ENCODE measurements around the gene GRIN2C. TPM values are rescaled to one million over a fixed set of nuclear protein-coding genes. Genes with fewer than 3 reads are reported as not detected.

Gene GRIN2C
- total and polyA plus RNA-seq, 9 of the 15 experiments (the other 6 are each of a cell fraction or from before 2014, with no cell fraction given) = under 0.01 to 0.33 (median 0.10) TPM; not detected in 2

GRCh38 chr17:74832421-74832820, 27.3 kb downstream of the GRIN2C start:
- H3K27me3 ChIP-seq (ENCODE audit: control insufficient read depth in 2 of 2, insufficient read depth in 2 of 2, low read length in 2 of 2) = no peaks in the 10 kb centered on the region
- no peak overlapping the region for H3K4me3 ChIP-seq
- H3K4me2 ChIP-seq (ENCODE audit: insufficient read depth, low read length) = no peak overlapping the region
- peak overlapping the region in 1 of 2 experiments; percentile 45; a peak in 1 of 4 replicates for H3K9ac ChIP-seq (ENCODE audit: insufficient read depth in 1 of 2, low read depth in 2 of 2, low read length in 2 of 2)
- no TSS peak for BruUV-seq (replicated peaks)
- no peaks in the 10 kb centered on the region for H3K9me3 ChIP-seq (replicated peaks; ENCODE audit: control insufficient read depth, insufficient read depth, low read depth, low read length)
- no peaks in the 10 kb centered on the region for H3K79me2 ChIP-seq (ENCODE audit: control insufficient read depth, insufficient read depth, low read length)
- peaks cover 3 to 37% of the 10 kb centered on the region in 2 experiments; a peak in 3 of 5 replicates for H3K4me1 ChIP-seq (replicated peaks in 1 of 2; ENCODE audit: control insufficient read depth in 2 of 2, insufficient read depth in 2 of 2, low read length in 2 of 2)
- H3K27ac ChIP-seq (ENCODE audit: extremely low read depth, low read depth, low read length) = no peak overlapping the region
- FAIRE-seq (no peak), ATAC-seq (no peak), DNase-seq (ENCODE audit: extremely low read depth in 1 of 4, low spot score in 3 of 4) (no peak)
- CTCF ChIA-PET (ENCODE audit: low intra/inter-chr PET ratio) = no interaction called here
- H4K20me1 ChIP-seq (replicated peaks; ENCODE audit: control insufficient read depth, insufficient read depth, low read length) = peaks cover 7% of the 10 kb centered on the region; the same call in 1 of the 2 replicates
- H3K9me1 ChIP-seq (ENCODE audit: control insufficient read depth, insufficient read depth, low read length) = no peaks in the 10 kb centered on the region
- no peak for TF ChIP-seq SIRT6 (IDR thresholded peaks at IDR 0.05; ENCODE audit: low read depth, low read length)
- TF ChIP-seq TEAD1 (CRISPR knock-in tag; IDR thresholded peaks at IDR 0.05) = no peak
- no peak for TF ChIP-seq NFE2L1 (tag; IDR thresholded peaks at IDR 0.05; ENCODE audit: borderline replicate concordance, low read depth)
- TF ChIP-seq TCF15 (CRISPR knock-in tag; IDR thresholded peaks at IDR 0.05) = no peak
- TF ChIP-seq ZFX (CRISPR knock-in tag; IDR thresholded peaks at IDR 0.05) = no peak
- no peak for TF ChIP-seq FOXO4 (CRISPR knock-in tag; IDR thresholded peaks at IDR 0.05)
- no peak for TF ChIP-seq KDM2B (CRISPR knock-in tag; IDR thresholded peaks at IDR 0.05)
- no peak for TF ChIP-seq NRF1 (conservative IDR thresholded peaks at IDR 0.05 in 1 of 2, IDR thresholded peaks at IDR 0.05 in 1 of 2)
- TF ChIP-seq NFIX (CRISPR knock-in tag; IDR thresholded peaks at IDR 0.05; ENCODE audit: low read depth) = no peak
- TF ChIP-seq ZBTB8A (IDR thresholded peaks at IDR 0.05; ENCODE audit: partially characterized antibody) = no peak
- TF ChIP-seq MYBL2 (IDR thresholded peaks at IDR 0.05; ENCODE audit: low read depth) = no peak
- no peak for TF ChIP-seq MYBL2 (CRISPR knock-in tag; IDR thresholded peaks at IDR 0.05; ENCODE audit: borderline replicate concordance)
- TF ChIP-seq HDAC8 (tag; IDR thresholded peaks at IDR 0.05) = no peak
- TF ChIP-seq SRSF7 (optimal IDR thresholded peaks at IDR 0.05; ENCODE audit: low read depth, low read length) = no peak
- no peak for TF ChIP-seq HNRNPK (IDR thresholded peaks at IDR 0.05; ENCODE audit: low read depth, low read length, poor library complexity, severe bottlenecking)
- no peak for TF ChIP-seq HINFP (tag; conservative IDR thresholded peaks at IDR 0.05; ENCODE audit: low read depth)
- WGBS (ENCODE audit: insufficient coverage, low coverage, missing lambda C conversion rate) = 55% methylated on average over 9 of the region's 9 CpGs
- in situ Hi-C loops (cut with MboI) (no loop called here), intact Hi-C loops (cut with micrococcal nuclease) (no loop called here)
- H2AFZ ChIP-seq (ENCODE audit: low read depth, low read length) = no peak overlapping the region
- no peaks in the 10 kb centered on the region for H3K36me3 ChIP-seq (ENCODE audit: control insufficient read depth, insufficient read depth, low read length)
- POLR2A ChIA-PET = interaction anchor here (0.5 to 1.5 kb wide), 3 partner anchors 9 to 75 kb away, joined by 3 to 4 read pairs (median 3); no protein-coding TSS in a partner anchor

All from K562 (cell line).